Measurements from ENCODE around the gene CFAP298. TPM values are rescaled to one million over a fixed set of nuclear protein-coding genes. Genes with fewer than 3 reads are reported as not detected.

CFAP298 gene
- total RNA-seq, 4 donors from 2014 or later, result 6.4 to 27.3 (median 20.9) TPM; not detected in 1

DNA sequence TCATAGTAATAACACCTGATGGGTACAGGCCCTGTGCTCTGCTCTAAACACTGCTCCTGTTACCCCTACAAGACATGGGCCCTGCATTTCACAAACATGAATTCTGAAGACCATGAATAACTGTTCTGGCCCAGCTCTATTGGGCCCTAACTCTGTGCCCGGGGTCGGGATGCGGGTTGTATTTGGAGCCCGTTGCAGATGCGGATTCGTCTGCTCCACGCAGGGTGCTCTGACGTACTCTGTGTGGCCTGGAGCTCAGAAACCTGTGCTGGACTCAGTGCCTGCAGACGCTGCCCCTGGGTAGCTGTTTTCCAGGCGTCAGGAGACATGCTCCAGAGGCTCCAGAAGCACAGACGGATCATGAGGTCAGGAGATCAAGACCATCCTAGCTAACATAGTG, 16.7 kb downstream of the CFAP298 start:
- no peaks in the 10 kb centered on the region for H3K9me3 ChIP-seq
- TF ChIP-seq EP300 (IDR thresholded peaks at IDR 0.05; ENCODE audit: low read depth) (no peak), POLR2AphosphoS5 (IDR thresholded peaks at IDR 0.05) (no peak), POLR2A (IDR thresholded peaks at IDR 0.05) (no peak)
- TF ChIP-seq, protein P1, sequence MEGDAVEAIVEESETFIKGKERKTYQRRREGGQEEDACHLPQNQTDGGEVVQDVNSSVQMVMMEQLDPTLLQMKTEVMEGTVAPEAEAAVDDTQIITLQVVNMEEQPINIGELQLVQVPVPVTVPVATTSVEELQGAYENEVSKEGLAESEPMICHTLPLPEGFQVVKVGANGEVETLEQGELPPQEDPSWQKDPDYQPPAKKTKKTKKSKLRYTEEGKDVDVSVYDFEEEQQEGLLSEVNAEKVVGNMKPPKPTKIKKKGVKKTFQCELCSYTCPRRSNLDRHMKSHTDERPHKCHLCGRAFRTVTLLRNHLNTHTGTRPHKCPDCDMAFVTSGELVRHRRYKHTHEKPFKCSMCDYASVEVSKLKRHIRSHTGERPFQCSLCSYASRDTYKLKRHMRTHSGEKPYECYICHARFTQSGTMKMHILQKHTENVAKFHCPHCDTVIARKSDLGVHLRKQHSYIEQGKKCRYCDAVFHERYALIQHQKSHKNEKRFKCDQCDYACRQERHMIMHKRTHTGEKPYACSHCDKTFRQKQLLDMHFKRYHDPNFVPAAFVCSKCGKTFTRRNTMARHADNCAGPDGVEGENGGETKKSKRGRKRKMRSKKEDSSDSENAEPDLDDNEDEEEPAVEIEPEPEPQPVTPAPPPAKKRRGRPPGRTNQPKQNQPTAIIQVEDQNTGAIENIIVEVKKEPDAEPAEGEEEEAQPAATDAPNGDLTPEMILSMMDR (IDR thresholded peaks at IDR 0.05), result no peak
- H3K4me3 ChIP-seq, result no peak overlapping the region
- H3K27me3 ChIP-seq, result no peaks in the 10 kb centered on the region
- intact Hi-C loops (cut with DNase I; ENCODE audit: low total_unique reads) (no loop called here), in situ Hi-C loops (cut with MboI; ENCODE audit: low pct_ligation_motif_present in 1 of 4, low pct_unique_long_range_greater_than_20kb in 1 of 4, low sequenced_read_pairs in 3 of 4) (loop anchor here in 1 of 4 donors (10.0 kb wide), 1 partner anchor 191 kb away; no protein-coding TSS in a partner anchor)
- no peaks in the 10 kb centered on the region for H3K4me1 ChIP-seq
- no peak for DNase-seq
- 75% methylated on average over 11 of the region's 11 CpGs; no CpG with 5 or more reads in 1 of the 2 donors for WGBS, 2 donors (ENCODE audit: low coverage in 1 of 2)
- no peak overlapping the region for H3K27ac ChIP-seq
- H3K36me3 ChIP-seq, result no peaks in the 10 kb centered on the region

DNA sequence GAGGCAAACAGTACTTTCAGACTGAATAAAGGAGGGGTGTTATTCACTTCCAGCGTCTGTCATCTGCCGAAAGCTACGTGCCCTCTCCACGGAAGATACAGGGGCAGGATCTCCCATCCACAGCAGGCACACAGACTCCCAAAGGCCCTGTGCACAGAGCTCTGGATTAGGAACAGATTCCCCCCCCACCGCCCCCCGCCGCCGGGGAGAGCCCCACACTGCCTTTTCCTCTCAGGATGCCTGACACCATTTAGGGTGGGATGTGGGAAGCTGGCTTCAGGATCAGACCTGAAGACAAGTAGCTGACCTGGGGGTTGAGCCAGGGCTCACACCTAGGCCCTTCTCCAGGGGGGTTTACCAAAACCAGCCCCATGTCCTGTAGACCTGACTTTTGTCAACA, 18.5 kb downstream of the CFAP298 start:
- TF ChIP-seq, protein P1 (IDR thresholded peaks at IDR 0.05), result no peak
- 65 to 71% methylated on average over 4 to 8 of the region's 8 CpGs for WGBS, 2 donors (ENCODE audit: low coverage in 1 of 2)
- Histone ChIP-seq H3K9me3 (no peaks in the 10 kb centered on the region), H3K4me3 (no peak overlapping the region), H3K4me1 (no peaks in the 10 kb centered on the region), H3K36me3 (no peaks in the 10 kb centered on the region), H3K27me3 (no peaks in the 10 kb centered on the region), H3K27ac (no peak overlapping the region)
- no peak for DNase-seq
- in situ Hi-C loops (cut with MboI; ENCODE audit: low pct_ligation_motif_present in 1 of 4, low pct_unique_long_range_greater_than_20kb in 1 of 4, low sequenced_read_pairs in 3 of 4) (loop anchor here in 1 of 4 donors (10.0 kb wide), 1 partner anchor 189 kb away; no protein-coding TSS in a partner anchor), intact Hi-C loops (cut with DNase I; ENCODE audit: low total_unique reads) (no loop called here)

DNA sequence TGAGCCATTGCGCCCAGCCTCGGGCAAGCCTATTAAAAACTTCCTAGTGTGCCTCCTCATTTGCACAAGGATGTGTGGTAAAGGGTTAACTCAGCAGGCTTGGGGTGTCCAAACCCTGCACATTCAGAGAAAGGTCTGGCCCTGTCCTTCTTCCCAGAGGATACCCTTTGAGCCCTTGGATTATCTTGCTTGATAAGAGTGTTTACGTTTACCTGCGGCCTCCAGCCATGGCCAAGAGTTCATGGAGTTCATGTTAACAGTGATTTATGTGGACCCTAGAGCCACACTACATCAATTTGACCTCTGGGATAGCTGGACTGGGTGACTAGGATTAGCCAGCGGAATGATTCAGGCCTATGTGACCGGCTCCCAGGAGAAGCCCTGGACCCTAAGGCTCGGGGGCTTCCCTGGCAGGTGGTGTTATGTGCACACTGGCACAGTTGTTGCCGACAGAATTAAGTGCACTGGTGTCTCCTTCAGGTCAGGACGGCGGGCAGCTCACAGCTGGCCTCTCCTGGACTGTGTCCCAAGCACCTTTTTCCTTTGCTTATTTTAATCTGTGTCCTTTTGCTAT, 19.2 kb downstream of the CFAP298 start:
- H3K36me3 ChIP-seq, result no peaks in the 10 kb centered on the region
- H3K27me3 ChIP-seq, result no peaks in the 10 kb centered on the region
- intact Hi-C loops (cut with DNase I; ENCODE audit: low total_unique reads), result no loop called here
- H3K4me1 ChIP-seq, result no peaks in the 10 kb centered on the region
- no peak for TF ChIP-seq POLR2AphosphoS5 (IDR thresholded peaks at IDR 0.05)
- TF ChIP-seq EP300 (IDR thresholded peaks at IDR 0.05; ENCODE audit: low read depth), result no peak
- TF ChIP-seq, protein P1 (IDR thresholded peaks at IDR 0.05), result no peak
- TF ChIP-seq POLR2A (IDR thresholded peaks at IDR 0.05), result no peak
- DNase-seq, result no peak
- in situ Hi-C loops (cut with MboI; ENCODE audit: low pct_ligation_motif_present in 1 of 4, low pct_unique_long_range_greater_than_20kb in 1 of 4, low sequenced_read_pairs in 3 of 4), result loop anchor here in 1 of 4 donors (10.0 kb wide), 1 partner anchor 188 kb away; no protein-coding TSS in a partner anchor
- H3K4me3 ChIP-seq, result no peak overlapping the region
- no peaks in the 10 kb centered on the region for H3K9me3 ChIP-seq
- 52 to 60% methylated on average over 1 to 10 of the region's 10 CpGs for WGBS, 2 donors (ENCODE audit: low coverage in 1 of 2)
- no peak overlapping the region for H3K27ac ChIP-seq

DNA sequence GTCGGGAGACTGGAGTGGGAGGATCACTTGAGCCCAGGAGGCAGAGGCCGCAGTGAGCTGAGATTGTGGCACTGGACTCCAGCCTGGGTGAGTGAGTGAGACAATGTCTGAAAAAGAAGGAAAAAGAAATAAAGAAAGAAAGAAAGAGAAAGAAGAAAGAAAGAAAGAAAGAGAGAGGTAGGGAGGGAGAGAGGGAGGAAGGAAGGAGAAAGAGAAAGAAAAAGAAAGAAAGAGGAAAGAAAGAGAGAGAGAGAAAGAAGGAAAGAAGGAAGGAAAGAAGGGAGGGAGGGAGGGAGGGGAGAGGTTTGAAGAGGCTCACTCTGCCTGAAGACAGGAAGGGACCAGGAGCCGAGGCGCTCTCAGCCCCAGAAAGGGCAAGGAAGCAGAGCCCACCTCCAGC, 22.0 kb downstream of the CFAP298 start:
- WGBS, 2 donors (ENCODE audit: low coverage in 1 of 2), result 85 to 87% methylated on average over 3 to 4 of the region's 4 CpGs
- H3K4me1 ChIP-seq, result no peaks in the 10 kb centered on the region
- in situ Hi-C loops (cut with MboI; ENCODE audit: low pct_ligation_motif_present in 1 of 4, low pct_unique_long_range_greater_than_20kb in 1 of 4, low sequenced_read_pairs in 3 of 4), result loop anchor here in 1 of 4 donors (10.0 kb wide), 1 partner anchor 185 kb away; no protein-coding TSS in a partner anchor
- TF ChIP-seq, protein P1 (IDR thresholded peaks at IDR 0.05), result no peak
- TF ChIP-seq EP300 (IDR thresholded peaks at IDR 0.05; ENCODE audit: low read depth), result no peak
- TF ChIP-seq POLR2AphosphoS5 (IDR thresholded peaks at IDR 0.05), result no peak
- TF ChIP-seq POLR2A (IDR thresholded peaks at IDR 0.05), result no peak
- intact Hi-C loops (cut with DNase I; ENCODE audit: low total_unique reads), result no loop called here
- no peak overlapping the region for H3K4me3 ChIP-seq
- H3K36me3 ChIP-seq, result no peaks in the 10 kb centered on the region
- no peaks in the 10 kb centered on the region for H3K27me3 ChIP-seq
- no peaks in the 10 kb centered on the region for H3K9me3 ChIP-seq
- no peak for DNase-seq
- no peak overlapping the region for H3K27ac ChIP-seq
